GM20000 (cell line): ENCODE results near the gene PHPT1.
"Not testable (repeated sequence)": the region's sequence is repeated elsewhere in the genome, so short reads cannot be mapped to it uniquely, and the experiment has no call there.

Experiments
- DNase-seq: peaks from one replicate; pipeline ENCODE4 v3.0.0; 2012; ENCODE audit warnings: low spot score
- TF ChIP-seq, protein P1 (sequence below): IDR thresholded peaks from 2 replicates; pipeline ENCODE4 v1.5.1; 2012; ENCODE audit warnings: mild to moderate bottlenecking, control low read depth; ENCODE audit errors: extremely low read depth, missing control alignments

PHPT1 gene

GRCh38 chr9:136860933-136861873 is 12.0 kb downstream of the PHPT1 start:
- TF ChIP-seq, protein P1, sequence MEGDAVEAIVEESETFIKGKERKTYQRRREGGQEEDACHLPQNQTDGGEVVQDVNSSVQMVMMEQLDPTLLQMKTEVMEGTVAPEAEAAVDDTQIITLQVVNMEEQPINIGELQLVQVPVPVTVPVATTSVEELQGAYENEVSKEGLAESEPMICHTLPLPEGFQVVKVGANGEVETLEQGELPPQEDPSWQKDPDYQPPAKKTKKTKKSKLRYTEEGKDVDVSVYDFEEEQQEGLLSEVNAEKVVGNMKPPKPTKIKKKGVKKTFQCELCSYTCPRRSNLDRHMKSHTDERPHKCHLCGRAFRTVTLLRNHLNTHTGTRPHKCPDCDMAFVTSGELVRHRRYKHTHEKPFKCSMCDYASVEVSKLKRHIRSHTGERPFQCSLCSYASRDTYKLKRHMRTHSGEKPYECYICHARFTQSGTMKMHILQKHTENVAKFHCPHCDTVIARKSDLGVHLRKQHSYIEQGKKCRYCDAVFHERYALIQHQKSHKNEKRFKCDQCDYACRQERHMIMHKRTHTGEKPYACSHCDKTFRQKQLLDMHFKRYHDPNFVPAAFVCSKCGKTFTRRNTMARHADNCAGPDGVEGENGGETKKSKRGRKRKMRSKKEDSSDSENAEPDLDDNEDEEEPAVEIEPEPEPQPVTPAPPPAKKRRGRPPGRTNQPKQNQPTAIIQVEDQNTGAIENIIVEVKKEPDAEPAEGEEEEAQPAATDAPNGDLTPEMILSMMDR, result no peak
- DNase-seq, result no peak

DNA sequence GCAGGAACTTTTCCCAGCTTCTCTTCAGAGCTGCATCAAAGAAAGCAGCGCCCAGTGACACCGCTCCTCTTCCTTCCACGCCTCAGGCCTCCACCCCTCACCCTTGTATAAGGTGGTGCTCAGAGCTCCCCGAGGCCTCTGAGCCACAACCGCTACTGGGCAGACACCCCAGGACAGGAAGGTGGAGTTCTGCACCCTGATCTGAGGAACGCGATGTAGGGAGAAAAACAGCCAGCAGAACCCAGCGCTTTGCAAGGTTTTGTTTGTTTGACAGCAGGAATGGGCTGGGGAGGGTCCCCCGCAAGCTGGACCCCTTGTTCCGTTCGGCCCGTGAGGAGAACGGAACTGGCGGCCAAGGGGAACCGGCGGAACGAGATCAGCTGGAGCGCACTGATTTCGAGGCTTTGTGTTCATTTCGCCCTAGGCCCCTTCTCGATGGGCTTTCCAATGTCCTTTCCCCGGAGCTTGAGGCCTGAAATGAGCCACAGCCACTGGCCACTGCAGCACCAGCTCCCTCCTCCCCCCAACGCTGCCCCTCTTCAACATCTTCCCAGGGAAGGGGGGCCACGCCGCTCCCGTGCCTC is 12.8 kb downstream of the PHPT1 start:
- TF ChIP-seq, protein P1, result no peak
- no peak for DNase-seq

DNA sequence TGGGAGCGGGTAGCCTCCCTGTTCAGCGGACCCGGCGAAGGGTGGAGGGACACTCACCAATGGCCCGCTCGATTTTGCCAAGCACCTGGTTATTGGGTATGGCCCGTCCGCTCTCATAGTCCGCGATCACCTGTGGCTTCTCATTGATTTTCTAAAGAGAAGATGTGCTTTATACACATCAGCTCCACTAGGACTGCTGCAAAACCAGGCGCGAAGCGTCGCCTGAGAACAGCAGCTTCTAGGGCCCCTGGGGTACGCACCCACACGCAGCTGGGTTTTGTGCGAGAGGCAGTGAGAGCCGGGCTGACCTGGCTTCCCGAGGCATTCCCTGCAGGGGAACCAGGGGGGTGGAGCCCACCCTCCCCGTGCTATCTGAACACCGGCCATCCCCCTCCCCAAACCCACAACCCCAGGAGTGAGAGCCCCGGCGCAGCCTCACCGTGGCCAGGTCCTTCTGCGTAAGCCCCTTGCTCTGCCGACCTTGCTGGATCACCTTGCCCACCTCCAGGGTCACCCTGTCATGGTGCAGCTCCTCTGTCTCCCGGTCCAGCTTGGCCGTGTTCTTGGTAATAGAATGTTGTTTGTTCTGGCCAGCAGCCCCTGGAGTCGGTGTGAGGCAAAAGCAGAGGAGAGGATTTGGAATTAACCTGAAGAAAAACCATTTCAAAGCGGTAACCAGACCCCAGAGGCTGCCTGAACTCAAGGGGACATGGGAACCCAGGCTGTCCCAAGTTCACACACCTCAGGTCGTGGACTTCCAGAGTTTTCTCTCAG is 13.8 kb downstream of the PHPT1 start:
- TF ChIP-seq, protein P1, result no peak
- no peak for DNase-seq

GRCh38 chr9:136863623-136864273 is 14.5 kb downstream of the PHPT1 start:
- no peak for DNase-seq
- TF ChIP-seq, protein P1, result no peak

DNA sequence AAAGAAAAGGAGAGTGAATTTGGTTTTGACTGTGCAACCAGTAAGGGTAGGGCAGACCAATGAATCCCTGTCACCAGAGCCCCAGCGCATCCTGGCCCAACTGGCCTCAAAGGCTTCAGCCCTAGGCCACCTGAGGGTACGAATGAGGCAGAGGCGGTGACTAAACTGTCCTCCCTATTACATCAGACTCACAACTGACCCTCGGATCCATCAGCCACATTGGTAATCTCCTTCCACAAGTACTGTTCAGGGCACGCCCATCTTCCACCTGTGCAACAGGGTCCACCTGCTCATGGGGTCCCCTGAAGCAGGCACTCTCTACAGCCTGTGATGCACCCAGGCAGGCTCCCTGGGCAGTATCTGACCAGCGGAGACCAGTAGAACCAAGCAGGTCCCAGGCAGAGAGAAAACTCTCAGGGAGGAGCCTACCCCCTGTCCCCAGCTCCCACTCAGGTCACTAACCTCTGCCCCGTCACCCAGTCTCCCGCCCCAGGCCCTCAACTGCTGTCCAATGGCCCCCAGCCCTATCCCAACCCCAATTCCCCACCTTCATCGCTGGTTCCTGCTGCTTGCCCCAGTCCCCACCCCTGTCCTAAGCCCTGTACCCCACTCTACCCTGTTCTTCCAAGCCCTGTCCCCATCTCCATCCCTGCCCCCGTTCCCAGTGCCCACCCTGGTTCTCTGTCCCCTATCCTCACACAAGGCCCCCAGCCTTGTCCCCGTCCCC is 16.0 kb downstream of the PHPT1 start:
- no peak for DNase-seq
- TF ChIP-seq, protein P1, result no peak

DNA sequence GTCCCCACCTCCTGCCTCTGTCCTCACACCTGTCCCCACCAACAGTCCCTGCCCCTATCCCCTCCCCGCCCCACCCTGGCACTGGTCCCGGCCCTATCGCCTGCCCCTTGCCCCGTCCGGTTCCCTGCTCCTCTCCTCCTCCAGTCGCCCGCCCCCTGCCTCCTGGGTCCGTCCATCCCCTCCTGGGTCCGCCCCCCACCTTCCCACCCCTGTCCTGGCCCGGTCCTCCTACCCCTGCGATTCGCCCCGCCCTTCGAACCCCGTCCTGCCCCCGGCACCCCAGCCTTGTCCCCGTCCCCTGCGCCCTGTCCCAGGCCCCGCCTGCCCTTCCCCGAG is 16.5 kb downstream of the PHPT1 start:
- no peak for DNase-seq
- TF ChIP-seq, protein P1, result no peak

DNA sequence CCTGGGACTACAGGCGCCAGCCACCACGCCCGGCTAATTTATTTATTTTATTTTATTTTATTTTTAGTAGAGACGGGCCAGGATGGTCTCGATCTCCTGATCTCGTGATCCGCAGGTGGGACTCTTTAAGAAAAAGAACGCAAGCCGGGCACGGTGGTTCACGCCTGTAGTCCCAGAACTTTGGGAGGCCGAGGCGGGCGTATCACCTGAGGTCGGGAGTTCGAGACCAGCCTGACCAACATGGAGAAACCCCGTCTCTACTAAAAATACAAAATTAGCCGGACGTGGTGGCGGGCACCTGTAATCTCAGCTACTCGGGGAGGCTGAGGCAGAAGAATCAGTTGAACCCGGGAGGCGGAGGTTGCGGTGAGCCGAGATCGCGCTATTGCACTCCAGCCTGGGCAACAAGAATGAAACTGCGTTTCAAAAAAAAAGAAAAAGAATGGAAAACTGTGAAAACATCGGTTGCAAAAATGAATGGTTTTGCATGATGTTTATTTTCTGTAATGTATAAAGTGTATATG is 17.8 kb downstream of the PHPT1 start:
- not testable (repeated sequence) for DNase-seq
